HUES6 (cell line): ENCODE measurements around the gene CIART.
A peak's percentile ranks its signal among the peaks of the same experiment; 100 is the strongest.

Source experiments
- H3K27ac ChIP-seq: 2 replicates; pipeline ENCODE4 v1.7.0; 2013; ENCODE audit warnings: low read depth, mild to moderate bottlenecking, low read length, inconsistent platforms
- H3K27me3 ChIP-seq: 2 replicates; pipeline ENCODE4 v1.6.1; 2013; ENCODE audit warnings: low read length; ENCODE audit not compliant: control insufficient read depth, insufficient read depth
- H3K36me3 ChIP-seq: 2 replicates; pipeline ENCODE4 v1.6.1; 2013; ENCODE audit warnings: low read length; ENCODE audit not compliant: control insufficient read depth, insufficient read depth
- H3K4me1 ChIP-seq: 2 replicates; pipeline ENCODE4 v1.6.1; 2013; ENCODE audit warnings: low read length; ENCODE audit not compliant: control insufficient read depth, insufficient read depth
- H3K4me3 ChIP-seq: 2 replicates; pipeline ENCODE4 v1.5.1; 2013; ENCODE audit warnings: low read depth, low read length
- H3K9ac ChIP-seq: one replicate; pipeline ENCODE4 v1.6.1; 2013; ENCODE audit warnings: mild to moderate bottlenecking, low read length
- H3K9me3 ChIP-seq: 2 replicates; pipeline ENCODE4 v1.6.1; 2013; ENCODE audit warnings: low read depth, low read length; ENCODE audit not compliant: control insufficient read depth, insufficient read depth

CIART gene

GRCh38 chr1:150237746-150238145 is 44.6 kb upstream of the CIART start:
- Histone ChIP-seq H3K9me3 (no peaks in the 10 kb centered on the region), H3K4me1 (peaks cover 19% of the 10 kb centered on the region), H3K27me3 (no peaks in the 10 kb centered on the region), H3K4me3 (no peak overlapping the region), H3K9ac (no peak overlapping the region), H3K27ac (no peak overlapping the region), H3K36me3 (no peaks in the 10 kb centered on the region)

- Histone ChIP-seq H3K27me3 (no peaks in the 10 kb centered on the region), H3K9ac (no peak overlapping the region), H3K4me1 (no peaks in the 10 kb centered on the region), H3K4me3 (no peak overlapping the region), H3K36me3 (no peaks in the 10 kb centered on the region), H3K9me3 (no peaks in the 10 kb centered on the region), H3K27ac (no peak overlapping the region)
Measured at GRCh38 chr1:150243003-150243402, 39.4 kb upstream of the CIART start.

GRCh38 chr1:150249936-150250335 is 32.4 kb upstream of the CIART start:
- H3K9ac ChIP-seq = no peak overlapping the region
- no peak overlapping the region for H3K27ac ChIP-seq
- H3K36me3 ChIP-seq = no peaks in the 10 kb centered on the region
- H3K4me3 ChIP-seq = no peak overlapping the region
- no peaks in the 10 kb centered on the region for H3K4me1 ChIP-seq
- no peaks in the 10 kb centered on the region for H3K27me3 ChIP-seq
- no peaks in the 10 kb centered on the region for H3K9me3 ChIP-seq

GRCh38 chr1:150256198-150256553 is 26.2 kb upstream of the CIART start:
- H3K4me1 ChIP-seq = peaks cover 31% of the 10 kb centered on the region
- peak overlapping the region; percentile 67 for H3K27ac ChIP-seq
- peak overlapping the region; percentile 80 for H3K4me3 ChIP-seq
- no peaks in the 10 kb centered on the region for H3K27me3 ChIP-seq
- peaks cover 3% of the 10 kb centered on the region; the same call in 1 of the 2 replicates for H3K36me3 ChIP-seq
- H3K9me3 ChIP-seq = no peaks in the 10 kb centered on the region
- H3K9ac ChIP-seq = peak overlapping the region; percentile 80

- Histone ChIP-seq H3K27me3 (no peaks in the 10 kb centered on the region), H3K4me3 (peak overlapping the region; percentile 80), H3K27ac (peak overlapping the region; percentile 67), H3K9me3 (no peaks in the 10 kb centered on the region), H3K4me1 (peaks cover 31% of the 10 kb centered on the region), H3K36me3 (peaks cover 9% of the 10 kb centered on the region), H3K9ac (peak overlapping the region; percentile 80)
Measured at GRCh38 chr1:150256554-150257341, 25.6 kb upstream of the CIART start.

GRCh38 chr1:150257624-150258585 is 24.4 kb upstream of the CIART start, which contains the start of gene CA14:
Gene CA14 (plus strand): TSS chr1:150257774. CDS start chr1:150258129, 355 bp downstream.
- Histone ChIP-seq H3K4me1 (peaks cover 31% of the 10 kb centered on the region), H3K9me3 (no peaks in the 10 kb centered on the region), H3K9ac (peak within 1 kb of the TSS; percentile 80), H3K4me3 (peak within 1 kb of the TSS; percentile 80), H3K27ac (peak within 1 kb of the TSS; percentile 67), H3K27me3 (no peaks in the 10 kb centered on the region), H3K36me3 (peaks cover 17% of the 10 kb centered on the region)

- Histone ChIP-seq H3K27ac (no peak overlapping the region), H3K4me3 (peak overlapping the region; percentile 80), H3K9ac (peak overlapping the region; percentile 80), H3K36me3 (peaks cover 27% of the 10 kb centered on the region), H3K9me3 (no peaks in the 10 kb centered on the region), H3K4me1 (peaks cover 31% of the 10 kb centered on the region), H3K27me3 (no peaks in the 10 kb centered on the region)
Measured at GRCh38 chr1:150259217-150259616, 23.1 kb upstream of the CIART start.

- Histone ChIP-seq H3K9me3 (no peaks in the 10 kb centered on the region), H3K4me1 (peaks cover 31% of the 10 kb centered on the region), H3K36me3 (peaks cover 35% of the 10 kb centered on the region), H3K27ac (no peak overlapping the region), H3K4me3 (peak overlapping the region; percentile 80), H3K9ac (peak overlapping the region; percentile 1), H3K27me3 (no peaks in the 10 kb centered on the region)
Measured at GRCh38 chr1:150259758-150260669, 22.3 kb upstream of the CIART start.

- Histone ChIP-seq H3K4me1 (peaks cover 23% of the 10 kb centered on the region), H3K27ac (no peak overlapping the region), H3K36me3 (peaks cover 49% of the 10 kb centered on the region), H3K4me3 (no peak overlapping the region), H3K27me3 (no peaks in the 10 kb centered on the region), H3K9ac (no peak overlapping the region), H3K9me3 (no peaks in the 10 kb centered on the region)
Measured at GRCh38 chr1:150261367-150261766, 21.0 kb upstream of the CIART start.
